Measurements from ENCODE around the gene STK39.

The STK39 gene

DNA sequence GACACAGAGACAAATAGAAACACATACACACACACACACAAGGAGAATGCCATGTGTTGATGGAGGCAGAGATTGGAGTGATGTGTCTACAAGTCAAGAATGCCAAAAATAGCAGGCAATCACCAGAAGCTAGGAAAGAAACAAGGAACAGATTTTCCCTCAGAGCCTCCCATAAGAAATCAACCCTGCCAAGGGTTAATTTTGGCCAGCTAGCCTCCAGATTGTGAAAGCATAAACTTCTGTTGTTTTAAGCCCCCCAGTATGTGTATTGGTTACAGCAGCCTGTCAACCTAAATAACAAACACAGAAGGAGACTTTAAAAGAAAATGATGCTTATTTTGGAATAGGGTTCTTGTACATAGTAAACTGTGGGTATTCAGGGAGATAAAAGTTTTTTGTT, 5.6 kb upstream of the STK39 start:
- H3K4me3 ChIP-seq (ENCODE audit: low read depth in 1 of 2, low read length in 1 of 2): no peak overlapping the region
- H3K27me3 ChIP-seq: peaks cover 14% of the 10 kb centered on the region
- no peaks in the 10 kb centered on the region for H3K9me3 ChIP-seq
- peaks cover 0 to 1% of the 10 kb centered on the region in 2 experiments for H3K4me1 ChIP-seq (ENCODE audit: control insufficient read depth in 1 of 2, insufficient read depth in 1 of 2, low read depth in 1 of 2, low read length in 1 of 2)
- H3K36me3 ChIP-seq: no peaks in the 10 kb centered on the region
- H3K27ac ChIP-seq: no peak overlapping the region
- TF ChIP-seq, protein P1, sequence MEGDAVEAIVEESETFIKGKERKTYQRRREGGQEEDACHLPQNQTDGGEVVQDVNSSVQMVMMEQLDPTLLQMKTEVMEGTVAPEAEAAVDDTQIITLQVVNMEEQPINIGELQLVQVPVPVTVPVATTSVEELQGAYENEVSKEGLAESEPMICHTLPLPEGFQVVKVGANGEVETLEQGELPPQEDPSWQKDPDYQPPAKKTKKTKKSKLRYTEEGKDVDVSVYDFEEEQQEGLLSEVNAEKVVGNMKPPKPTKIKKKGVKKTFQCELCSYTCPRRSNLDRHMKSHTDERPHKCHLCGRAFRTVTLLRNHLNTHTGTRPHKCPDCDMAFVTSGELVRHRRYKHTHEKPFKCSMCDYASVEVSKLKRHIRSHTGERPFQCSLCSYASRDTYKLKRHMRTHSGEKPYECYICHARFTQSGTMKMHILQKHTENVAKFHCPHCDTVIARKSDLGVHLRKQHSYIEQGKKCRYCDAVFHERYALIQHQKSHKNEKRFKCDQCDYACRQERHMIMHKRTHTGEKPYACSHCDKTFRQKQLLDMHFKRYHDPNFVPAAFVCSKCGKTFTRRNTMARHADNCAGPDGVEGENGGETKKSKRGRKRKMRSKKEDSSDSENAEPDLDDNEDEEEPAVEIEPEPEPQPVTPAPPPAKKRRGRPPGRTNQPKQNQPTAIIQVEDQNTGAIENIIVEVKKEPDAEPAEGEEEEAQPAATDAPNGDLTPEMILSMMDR (IDR thresholded peaks at IDR 0.05): no peak

DNA sequence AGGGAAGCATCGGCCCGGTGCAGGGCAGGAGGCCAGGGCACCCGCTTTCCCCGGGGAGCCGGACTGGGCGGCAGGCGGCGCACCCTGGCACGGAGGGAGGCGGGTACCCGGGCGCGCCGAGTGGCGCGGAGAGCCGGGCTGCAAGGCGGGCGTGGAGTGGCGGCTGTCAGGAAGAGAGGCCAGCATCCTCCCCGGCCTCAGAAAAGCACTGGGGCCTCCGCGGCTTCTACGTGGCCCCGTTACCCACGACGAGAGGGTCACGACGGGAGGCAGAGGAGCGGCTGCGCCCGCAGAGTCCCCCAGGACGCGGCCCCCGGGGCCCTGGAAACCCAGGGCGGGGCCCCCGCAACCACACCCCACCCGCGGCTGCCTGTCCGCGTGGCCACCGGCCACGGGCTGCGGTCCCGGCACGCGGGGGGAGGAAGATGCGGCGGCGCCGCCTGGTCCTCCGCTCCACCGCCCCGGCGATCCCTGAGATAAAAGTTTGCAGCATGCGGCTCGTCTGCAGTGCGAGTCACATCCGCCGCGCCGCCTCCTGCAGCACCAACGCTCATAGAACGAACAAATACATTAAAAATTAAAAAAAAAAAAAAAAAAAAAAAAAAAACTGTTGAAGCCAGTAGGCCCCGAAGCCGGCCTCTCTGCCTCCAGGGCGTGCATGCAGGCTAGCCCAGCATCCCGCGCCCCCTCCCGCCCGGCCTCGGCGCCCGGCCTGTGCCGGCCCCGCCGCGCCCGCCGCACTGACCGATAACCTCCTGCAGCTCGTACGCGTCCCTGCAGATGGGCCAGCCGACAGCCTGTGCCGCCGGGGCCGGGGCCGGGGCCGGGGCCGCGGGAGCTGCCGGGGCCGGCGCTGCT, 683 bp downstream of the STK39 start:
- H3K4me3 ChIP-seq (ENCODE audit: low read depth in 1 of 2, low read length in 1 of 2): peak overlapping the region; percentile 62 to 71
- H3K9me3 ChIP-seq: no peaks in the 10 kb centered on the region
- H3K36me3 ChIP-seq: no peaks in the 10 kb centered on the region
- peaks cover 20% of the 10 kb centered on the region for H3K27me3 ChIP-seq
- TF ChIP-seq, protein P1 (IDR thresholded peaks at IDR 0.05): no peak
- H3K4me1 ChIP-seq (ENCODE audit: control insufficient read depth in 1 of 2, insufficient read depth in 1 of 2, low read depth in 1 of 2, low read length in 1 of 2): peaks cover 10 to 14% of the 10 kb centered on the region in 2 experiments
- peak overlapping the region; percentile 53 for H3K27ac ChIP-seq

DNA sequence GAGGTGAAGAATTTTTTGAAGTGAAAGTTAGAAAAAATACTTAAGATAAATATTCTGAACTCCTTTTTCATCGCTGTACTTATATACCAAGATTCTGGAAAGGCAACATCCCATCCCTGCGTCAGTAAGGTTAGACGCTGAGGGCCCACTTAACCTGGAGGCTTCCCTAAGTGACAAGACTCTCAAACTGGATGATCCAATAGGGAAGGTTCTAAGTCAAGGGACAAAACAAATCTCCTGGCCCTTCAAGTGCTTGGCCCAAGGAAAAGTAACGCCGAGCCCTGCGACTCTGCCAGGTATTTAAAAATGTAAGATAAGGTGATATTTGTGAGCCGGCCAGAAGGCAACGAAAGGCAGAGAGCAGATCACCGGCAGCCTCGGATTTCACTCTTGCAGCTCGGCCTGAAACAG, 1.3 kb downstream of the STK39 start:
- Histone ChIP-seq H3K27ac (peak overlapping the region; percentile 6), H3K27me3 (peaks cover 20% of the 10 kb centered on the region), H3K4me1 (ENCODE audit: control insufficient read depth in 1 of 2, insufficient read depth in 1 of 2, low read depth in 1 of 2, low read length in 1 of 2) (peaks cover 10 to 14% of the 10 kb centered on the region in 2 experiments), H3K36me3 (no peaks in the 10 kb centered on the region), H3K4me3 (ENCODE audit: low read depth in 1 of 2, low read length in 1 of 2) (peak overlapping the region; percentile 62 to 71), H3K9me3 (no peaks in the 10 kb centered on the region)
- TF ChIP-seq, protein P1 (IDR thresholded peaks at IDR 0.05): no peak

DNA sequence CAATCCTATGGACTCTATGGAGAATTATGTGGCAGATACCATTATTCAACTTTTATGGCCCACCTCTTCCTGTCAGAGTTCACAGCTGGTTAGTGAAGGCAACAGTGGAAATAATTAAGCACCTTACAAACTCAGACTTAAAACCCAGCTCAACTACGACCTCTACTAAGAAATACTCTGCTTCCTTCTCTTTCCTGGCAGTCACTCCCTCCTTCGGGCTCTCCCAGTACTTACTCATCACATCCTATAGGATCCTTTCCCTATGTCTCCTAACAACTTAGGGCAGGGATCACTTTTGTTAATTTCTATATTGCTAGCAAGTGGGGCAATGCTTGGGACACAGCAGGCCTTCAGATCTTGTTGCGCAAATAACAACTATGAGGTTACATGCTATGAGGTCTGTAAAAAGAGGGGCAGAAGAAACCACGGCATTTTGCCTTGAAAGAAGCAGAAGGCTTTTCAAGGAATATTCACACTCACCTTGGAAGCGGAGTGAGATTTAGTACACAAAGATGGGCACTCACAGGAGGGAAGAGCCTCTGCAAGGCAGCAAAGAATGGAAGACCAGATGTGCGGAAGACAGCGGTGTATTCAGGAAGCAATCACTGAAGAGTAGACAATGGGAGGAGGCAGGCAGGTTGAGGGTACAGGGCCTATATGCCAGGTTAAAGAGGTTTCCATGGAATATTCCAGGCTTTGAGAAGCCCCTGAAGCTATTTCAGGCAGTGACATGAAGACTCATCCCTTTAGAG, 2.1 kb downstream of the STK39 start:
- Histone ChIP-seq H3K36me3 (no peaks in the 10 kb centered on the region), H3K4me3 (ENCODE audit: low read depth in 1 of 2, low read length in 1 of 2) (no peak overlapping the region), H3K9me3 (no peaks in the 10 kb centered on the region), H3K4me1 (ENCODE audit: control insufficient read depth in 1 of 2, insufficient read depth in 1 of 2, low read depth in 1 of 2, low read length in 1 of 2) (peaks cover 10 to 14% of the 10 kb centered on the region in 2 experiments), H3K27ac (no peak overlapping the region), H3K27me3 (peaks cover 20% of the 10 kb centered on the region)
- TF ChIP-seq, protein P1 (IDR thresholded peaks at IDR 0.05): no peak

DNA sequence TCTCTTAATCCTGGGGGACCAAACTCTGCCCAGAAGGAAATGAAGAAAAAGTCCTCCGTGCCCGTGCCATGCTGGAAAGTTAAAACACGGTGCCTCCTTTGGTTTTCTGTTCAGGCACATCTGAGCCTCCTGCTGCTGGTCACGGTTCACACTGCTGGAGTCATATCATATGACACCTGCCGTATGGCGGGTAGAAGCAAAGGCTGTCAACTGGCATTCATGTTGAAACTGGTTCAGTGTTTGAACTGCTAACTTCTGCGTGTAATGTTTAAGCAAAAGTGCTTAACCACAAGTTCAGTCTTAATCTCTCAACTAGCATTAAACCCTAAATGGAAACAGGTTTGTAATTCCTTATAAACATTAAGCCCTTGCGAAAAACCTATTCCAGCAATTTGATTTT, 3.1 kb downstream of the STK39 start:
- TF ChIP-seq, protein P1 (IDR thresholded peaks at IDR 0.05): no peak
- Histone ChIP-seq H3K27me3 (peaks cover 19% of the 10 kb centered on the region), H3K9me3 (no peaks in the 10 kb centered on the region), H3K4me1 (ENCODE audit: control insufficient read depth in 1 of 2, insufficient read depth in 1 of 2, low read depth in 1 of 2, low read length in 1 of 2) (peaks cover 10 to 14% of the 10 kb centered on the region in 2 experiments), H3K4me3 (ENCODE audit: low read depth in 1 of 2, low read length in 1 of 2) (no peak overlapping the region), H3K36me3 (no peaks in the 10 kb centered on the region), H3K27ac (no peak overlapping the region)

Measured in neutrophil (primary cell).